HL-60/S4 treated with retinoic acid at 250 ng/mL for 4 days and 3 days (cell line): ENCODE data around the gene MDH1.

ENCODE experiments used
- in situ Hi-C: fragments of 300-500 bp; cut with MboI; formaldehyde crosslinking; loops from 2 replicates; pipeline ENCODE4 v1.7.0; 2022; ENCODE audit warnings: low sequenced_read_pairs

The MDH1 gene

GRCh38 chr2:63628403-63628942, 39.7 kb downstream of the MDH1 start:
- in situ Hi-C loops = no loop called here

GRCh38 chr2:63631501-63631900, 42.7 kb downstream of the MDH1 start:
- in situ Hi-C loops = no loop called here

- in situ Hi-C loops = no loop called here
Measured at GRCh38 chr2:63632382-63632781, 43.6 kb downstream of the MDH1 start.

GRCh38 chr2:63639344-63639743, 50.6 kb downstream of the MDH1 start:
- in situ Hi-C loops = no loop called here

GRCh38 chr2:63642946-63643345, 54.2 kb downstream of the MDH1 start:
- in situ Hi-C loops = no loop called here

GRCh38 chr2:63643486-63643885, 54.7 kb downstream of the MDH1 start:
- in situ Hi-C loops = no loop called here

GRCh38 chr2:63648632-63649031, 59.9 kb downstream of the MDH1 start:
- in situ Hi-C loops = no loop called here

GRCh38 chr2:63649829-63650228, 61.1 kb downstream of the MDH1 start:
- in situ Hi-C loops = no loop called here

GRCh38 chr2:63650756-63651155, 62.0 kb downstream of the MDH1 start:
- in situ Hi-C loops = no loop called here

- in situ Hi-C loops = no loop called here
Measured at GRCh38 chr2:63651356-63651755, 62.6 kb downstream of the MDH1 start.

- in situ Hi-C loops = no loop called here
Measured at GRCh38 chr2:63651861-63652651, 63.3 kb downstream of the MDH1 start.

- in situ Hi-C loops = no loop called here
Measured at GRCh38 chr2:63652652-63652985, 63.9 kb downstream of the MDH1 start.

- in situ Hi-C loops = no loop called here
Measured at GRCh38 chr2:63654959-63655358, 66.2 kb downstream of the MDH1 start.
